HG02884 (cell line): ENCODE measurements around the gene MBD3.
"Not testable (repeated sequence)": the region's sequence is repeated elsewhere in the genome, so short reads cannot be mapped to it uniquely, and the experiment has no call there.

Experiments
- ATAC-seq: cut with Tn5 transposase; IDR thresholded peaks from one replicate; pipeline ENCODE4 v1.9.1; 2021; ENCODE audit warnings: mild to moderate bottlenecking, moderate library complexity; ENCODE audit not compliant: unreplicated experiment

The MBD3 gene, protein sequence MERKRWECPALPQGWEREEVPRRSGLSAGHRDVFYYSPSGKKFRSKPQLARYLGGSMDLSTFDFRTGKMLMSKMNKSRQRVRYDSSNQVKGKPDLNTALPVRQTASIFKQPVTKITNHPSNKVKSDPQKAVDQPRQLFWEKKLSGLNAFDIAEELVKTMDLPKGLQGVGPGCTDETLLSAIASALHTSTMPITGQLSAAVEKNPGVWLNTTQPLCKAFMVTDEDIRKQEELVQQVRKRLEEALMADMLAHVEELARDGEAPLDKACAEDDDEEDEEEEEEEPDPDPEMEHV

DNA sequence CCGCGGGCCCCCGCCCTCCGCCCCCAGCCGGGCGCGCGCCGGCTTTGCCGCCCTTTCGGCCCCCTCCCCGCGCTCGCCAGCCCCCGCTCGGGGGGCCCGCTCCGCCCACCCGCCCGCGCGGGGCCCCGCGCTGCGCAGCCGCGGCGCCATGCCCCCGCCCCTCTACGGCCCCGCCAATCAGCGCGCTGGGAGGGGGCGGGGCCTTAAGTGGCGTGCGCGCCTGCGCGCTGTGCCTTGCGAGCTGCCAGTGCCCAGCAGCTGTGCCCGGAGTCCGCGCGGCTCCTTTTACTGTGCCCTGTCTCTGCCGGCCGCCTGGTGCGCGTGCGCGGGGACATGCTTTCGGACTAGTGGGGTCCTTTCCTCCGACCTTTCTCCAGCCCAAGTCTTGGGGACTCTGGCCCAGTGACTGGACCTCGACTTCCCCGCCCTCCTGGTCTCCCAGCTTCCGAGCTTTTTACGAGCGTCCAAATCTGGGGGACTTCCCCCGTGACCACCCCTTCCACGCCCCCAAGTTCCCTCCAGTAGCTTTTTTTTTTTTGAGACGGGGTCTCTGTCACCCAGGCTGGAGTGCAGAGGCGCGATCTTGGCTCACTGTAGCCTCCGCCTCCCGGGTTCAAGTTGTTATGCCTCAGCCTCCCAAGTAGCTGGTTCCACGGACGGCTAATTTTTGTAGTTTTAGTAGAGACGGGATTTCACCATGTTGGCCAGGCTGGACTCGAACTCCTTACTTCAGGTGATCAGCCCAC, at the start of gene MBD3:
MBD3 (minus strand) TSS at position 111 of the 746 bp plus-strand sequence. CDS start 234 bp downstream, outside the sequence.
- no peak for ATAC-seq

DNA sequence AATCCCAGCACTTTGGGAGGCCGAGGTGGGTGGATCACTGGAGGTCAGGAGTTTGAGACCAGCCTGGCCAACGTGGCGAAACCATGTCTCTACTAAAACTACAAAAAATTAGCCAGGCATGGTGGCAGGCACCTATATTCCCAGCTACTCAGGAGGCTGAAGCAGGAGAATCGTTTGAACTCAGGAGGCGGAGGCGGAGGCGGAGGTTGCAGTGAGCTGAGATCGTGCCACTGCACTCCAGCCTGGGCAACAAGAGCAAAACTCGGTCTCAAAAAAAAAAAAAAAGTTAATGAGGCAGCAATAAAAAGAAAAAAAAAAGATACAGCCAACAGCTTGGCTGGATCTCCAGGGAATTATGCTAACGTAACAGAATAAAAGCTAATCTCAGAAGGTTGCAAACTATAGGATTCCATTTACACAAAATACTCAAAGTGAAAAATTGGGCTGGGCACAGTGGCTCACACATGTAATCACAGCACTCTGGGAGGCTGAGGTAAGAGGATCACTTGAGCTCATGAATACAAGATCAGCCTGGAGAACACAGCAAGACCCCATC, 48.3 kb upstream of the MBD3 start:
- not testable (repeated sequence) for ATAC-seq

DNA sequence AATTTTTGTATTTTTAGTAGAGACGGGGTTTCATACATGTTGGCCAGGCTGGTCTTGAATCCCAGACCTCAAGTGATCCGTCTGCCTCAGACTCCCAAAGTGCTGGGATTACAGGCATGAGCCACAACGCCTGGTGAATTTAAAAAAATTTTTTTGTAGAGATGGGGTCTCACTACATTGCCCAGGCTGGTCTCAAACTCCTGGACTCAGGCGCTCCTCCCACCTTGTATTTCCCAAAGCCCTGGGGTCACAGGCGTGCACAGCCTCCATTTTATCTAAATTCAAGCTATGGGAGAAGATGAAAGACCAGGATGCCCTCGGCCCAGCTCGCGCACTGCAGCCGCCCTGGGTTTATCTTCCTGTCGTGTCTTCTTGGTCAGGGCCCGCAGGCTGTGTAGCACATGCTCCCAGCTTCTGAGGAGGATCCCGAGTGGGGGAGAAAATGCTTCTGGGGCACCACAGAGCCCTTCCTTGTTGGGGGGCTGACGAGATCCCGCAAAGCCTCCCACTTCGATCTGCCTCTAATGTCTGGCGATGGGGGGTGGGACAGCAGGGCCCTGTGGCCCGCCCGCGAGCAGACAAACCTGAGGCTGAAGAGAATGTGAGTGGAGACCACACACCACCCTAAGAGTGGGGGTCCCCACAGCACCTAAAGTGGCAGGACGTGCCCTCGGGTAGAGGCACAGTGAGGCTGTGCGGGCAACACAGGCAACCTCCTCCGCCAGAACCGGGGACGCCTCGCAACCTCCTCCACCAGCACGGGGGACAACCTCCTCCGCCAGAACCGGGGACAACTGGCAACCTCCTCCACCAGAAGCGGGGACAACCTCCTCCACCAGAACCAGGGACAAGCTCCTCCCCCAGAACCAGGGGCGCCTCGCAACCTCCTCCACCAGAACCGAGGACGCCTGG, 43.9 kb upstream of the MBD3 start:
- no peak for ATAC-seq

DNA sequence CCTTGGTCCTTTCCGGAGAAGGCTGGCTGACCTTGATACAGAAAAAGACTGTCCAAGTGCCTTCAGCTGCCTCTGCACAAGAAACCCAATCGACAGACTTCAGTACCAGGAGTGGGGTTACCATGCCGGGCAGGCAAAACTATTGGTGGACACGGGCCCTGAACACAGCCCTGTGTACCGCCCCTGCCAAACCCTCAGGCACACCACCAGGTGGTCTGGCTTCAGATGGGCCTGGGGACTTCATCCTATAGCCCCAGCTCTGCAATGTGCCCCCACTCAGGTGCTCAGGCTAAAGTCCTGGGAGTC, 42.2 kb upstream of the MBD3 start:
- ATAC-seq, result no peak

DNA sequence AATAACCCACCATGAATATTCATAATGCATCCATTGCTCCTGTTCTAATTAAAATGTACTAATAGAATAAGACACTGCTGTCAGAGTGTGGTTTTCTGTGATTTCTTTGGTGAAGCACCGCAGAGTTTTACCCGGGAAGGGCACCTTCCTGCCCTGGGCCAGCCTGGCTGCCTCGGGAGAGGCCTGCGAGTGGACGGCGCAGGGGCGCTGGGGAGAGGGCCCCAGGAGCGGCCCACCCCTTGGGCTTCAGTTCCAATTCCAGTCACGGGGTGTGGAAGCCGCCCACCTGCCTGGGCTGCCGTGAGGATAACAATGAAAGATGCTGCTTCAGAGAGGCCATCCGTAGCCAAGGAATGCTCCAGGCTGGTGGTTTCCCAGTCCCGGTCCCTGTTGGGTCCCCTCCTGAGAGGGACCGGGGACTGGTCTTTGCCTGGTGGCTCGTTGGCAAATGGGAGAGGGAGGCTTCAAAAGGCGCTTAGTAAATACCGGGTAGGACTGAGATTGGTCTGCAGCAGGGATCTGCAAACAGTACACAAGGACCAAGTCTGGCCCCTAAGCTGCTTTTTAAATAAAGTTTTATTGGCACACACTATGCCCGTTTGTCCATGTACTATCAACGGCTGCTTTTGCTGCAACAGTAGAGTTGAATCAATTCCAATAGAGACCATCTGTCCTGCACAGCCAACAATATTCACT, 41.7 kb upstream of the MBD3 start:
- no peak for ATAC-seq

DNA sequence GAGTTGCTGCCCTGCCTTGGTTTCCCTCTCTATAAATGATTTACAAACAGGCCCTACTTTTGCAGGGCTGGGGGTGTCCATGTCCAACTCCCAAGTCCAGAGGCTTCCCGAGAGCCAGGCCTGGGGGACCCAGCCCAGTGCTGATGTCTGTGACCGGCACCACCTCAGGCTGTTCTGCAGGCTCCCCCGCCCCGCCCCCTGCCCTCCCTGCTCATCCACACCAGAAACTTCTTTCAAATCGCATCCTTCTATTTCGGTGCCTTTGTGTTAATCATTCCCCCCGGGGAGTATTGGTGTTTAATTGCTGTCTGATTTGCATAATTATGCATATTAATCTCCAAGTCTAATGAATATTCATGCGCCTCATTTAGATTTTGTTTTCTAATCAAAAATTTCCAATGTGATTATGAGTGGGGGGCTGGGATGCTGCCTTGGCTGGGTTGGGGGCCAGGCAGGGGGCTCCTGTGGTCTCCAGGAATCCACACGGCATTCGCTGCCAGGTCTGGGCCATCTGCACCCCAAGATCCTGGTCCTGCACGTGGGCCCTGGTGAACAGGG, 40.7 kb upstream of the MBD3 start:
- ATAC-seq, result no peak

DNA sequence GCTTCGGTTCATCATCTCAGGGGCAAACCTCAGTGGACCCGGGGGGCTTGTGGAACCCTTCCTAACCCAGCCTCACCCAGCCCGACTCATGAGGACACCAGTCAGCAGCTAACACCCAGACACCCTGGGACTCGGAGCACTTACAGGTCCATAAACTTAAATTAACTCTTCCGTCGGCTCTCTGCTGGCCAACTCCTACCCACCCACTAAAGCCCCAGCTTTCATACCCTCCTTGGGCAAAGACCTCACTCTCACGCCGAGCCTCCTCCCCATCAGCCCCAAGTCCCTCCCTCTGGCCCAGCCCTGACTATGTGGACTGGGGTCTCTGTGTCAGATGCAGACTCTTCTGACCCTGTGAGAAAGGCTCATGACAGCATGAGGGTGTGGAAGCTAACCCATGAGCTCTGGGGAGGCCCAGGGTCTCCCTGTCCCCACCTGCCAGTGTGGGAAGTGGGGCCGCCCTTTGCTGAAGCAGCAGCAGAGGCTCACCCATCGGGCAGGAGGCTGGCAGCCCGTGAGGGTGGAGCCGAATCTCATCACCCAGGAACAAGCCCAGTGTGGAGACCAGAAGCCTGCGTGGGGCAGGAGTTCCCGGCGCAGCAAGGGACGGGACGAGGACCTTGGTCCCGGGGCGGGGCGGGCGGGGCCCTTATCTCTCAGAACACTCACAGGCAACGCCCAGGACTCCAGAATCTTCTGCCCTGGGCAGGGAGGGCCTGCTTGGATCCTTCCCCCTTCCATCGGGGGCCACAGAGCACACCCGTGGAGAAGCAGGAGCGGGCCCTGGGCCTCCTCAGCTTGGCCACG, 40.0 kb upstream of the MBD3 start:
- no peak for ATAC-seq

DNA sequence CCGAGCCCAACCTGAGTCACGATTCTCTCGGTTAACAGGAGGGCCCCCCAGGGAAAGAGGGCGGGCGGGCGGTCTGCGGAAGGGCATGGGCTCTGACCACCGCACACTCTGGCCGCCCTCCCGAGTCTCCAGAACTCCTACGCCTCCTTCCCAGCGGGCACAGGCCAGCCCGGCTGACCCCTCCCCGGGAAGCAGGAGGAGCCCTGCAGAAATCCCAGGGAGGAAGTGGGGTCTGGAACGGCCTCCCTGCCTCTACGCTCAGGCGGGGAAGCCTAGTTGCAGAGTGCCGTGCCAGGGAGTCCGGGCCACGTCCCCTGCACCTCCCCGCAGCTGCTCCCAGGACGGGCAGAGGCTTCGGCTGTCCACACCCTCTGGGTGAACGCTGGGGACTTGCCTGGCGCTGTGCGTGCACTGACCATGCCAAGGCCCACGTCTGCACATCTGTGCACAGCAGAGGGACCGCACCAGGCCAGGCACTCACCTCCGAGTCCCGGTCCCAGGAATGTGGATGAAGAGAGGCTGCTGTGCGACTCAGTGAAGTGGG, 39.0 kb upstream of the MBD3 start:
- ATAC-seq, result no peak

DNA sequence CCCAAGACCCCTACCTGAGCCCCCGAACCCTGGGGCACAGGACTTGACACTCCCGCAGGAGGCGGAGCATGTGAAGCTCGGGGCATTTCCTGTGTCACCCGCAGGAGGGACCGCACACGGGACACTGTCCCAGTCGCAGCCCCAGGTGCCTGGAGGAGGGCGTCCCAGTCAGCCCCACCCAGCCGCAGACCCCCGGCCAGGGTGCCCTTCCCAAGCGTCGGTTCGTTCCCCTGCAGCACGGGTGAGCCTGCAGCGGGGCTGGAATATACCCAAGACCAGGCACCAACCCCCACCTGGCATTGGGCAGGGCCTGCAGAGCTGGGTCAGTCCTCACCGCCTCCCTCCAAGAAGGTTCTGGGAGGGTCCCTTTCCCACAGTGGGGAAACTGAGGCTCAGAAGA, 38.1 kb upstream of the MBD3 start:
- ATAC-seq, result no peak

DNA sequence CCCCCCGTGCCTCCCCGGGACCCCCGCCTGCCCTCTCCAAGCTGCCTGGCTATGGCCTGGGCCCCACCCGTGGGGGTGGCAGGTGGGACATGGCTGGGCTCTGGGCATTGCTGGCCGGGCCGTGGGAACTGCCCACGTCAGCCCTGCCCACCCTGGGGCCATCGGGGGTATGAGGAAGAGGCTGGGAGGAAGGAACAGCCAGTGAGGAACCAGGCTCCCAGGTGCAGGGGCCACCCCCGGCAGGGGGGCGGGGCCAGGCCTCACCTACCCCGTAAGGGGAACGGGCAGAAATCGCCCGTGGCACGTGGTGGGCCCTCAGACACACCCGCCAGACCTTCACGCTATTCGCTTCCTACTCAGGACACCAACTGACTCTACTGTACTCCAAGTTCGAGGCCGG, 37.3 kb upstream of the MBD3 start:
- no peak for ATAC-seq

DNA sequence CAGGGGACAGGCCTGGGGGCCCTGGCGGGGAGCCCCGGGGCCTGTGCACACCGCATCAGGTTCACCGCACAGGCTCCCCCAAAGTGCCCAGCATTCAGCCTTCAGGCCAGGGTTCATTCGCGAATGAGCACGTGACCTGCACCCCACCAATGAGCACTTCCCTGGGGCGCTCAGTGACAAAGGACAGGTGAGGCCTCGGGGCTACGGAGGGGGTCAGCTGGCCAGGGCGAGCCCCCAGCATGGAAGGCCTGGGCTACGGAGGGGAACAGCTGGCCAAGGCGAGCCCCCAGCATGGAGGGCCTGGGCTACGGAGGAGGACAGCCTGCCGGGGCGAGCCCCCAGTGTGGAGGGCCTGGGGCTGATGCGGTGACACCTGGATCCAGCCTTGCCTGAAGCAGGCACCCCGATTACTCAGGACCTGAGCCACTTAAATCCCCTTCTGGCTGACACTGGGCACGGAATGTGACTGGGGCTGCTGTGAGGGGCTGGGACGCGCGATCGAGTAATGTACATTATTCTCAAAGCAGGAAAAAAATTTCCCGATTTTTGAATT, 36.7 kb upstream of the MBD3 start:
- no peak for ATAC-seq

DNA sequence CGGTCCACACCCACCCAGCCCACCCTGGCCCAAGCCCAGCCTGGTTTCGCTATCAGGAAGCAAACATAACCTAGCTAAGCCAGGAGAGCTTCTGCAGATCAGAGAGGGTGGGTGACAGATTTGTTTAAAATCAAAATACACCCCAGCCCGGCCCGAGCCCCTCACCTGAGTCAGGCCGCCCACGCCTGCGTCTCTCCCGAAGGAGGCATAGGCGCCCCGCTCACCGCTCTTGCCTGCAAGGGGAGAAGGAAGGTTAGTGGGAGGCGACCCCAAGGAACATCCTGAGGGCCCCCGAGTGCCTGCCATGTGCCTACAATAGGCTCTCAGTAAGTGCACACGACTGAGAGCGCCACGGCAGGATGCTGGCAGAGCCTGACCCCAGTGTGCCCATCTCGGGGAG, 34.5 kb upstream of the MBD3 start:
- ATAC-seq, result no peak

DNA sequence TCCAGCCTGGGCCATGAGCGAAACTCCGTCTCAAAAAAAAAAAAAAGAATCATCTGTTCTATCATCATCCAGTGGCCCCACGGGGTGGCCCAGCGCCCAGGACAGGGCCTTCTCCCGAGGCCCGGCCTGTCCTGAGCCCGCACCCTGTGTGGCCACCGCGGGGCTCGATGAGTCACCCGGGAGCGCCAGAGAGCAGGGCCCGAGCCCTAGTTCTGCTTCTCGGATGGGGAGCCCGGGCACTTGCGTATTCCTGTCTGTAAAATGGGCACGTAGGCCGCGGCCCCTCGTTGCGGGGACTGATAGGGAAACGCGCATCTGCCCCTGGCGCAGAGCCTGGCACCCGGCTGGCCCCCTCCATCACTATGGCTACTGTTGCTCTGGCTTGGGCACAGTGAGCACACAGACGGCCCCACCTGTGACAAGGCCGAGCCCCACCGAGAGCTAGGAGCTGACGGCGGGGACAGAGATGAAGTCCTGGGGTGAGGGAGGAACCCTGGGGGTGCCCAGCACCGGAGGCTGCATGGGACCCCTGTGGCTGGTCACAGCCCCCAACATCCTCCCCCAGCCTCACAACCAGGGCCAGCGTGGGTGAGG, 33.8 kb upstream of the MBD3 start:
- ATAC-seq, result no peak

DNA sequence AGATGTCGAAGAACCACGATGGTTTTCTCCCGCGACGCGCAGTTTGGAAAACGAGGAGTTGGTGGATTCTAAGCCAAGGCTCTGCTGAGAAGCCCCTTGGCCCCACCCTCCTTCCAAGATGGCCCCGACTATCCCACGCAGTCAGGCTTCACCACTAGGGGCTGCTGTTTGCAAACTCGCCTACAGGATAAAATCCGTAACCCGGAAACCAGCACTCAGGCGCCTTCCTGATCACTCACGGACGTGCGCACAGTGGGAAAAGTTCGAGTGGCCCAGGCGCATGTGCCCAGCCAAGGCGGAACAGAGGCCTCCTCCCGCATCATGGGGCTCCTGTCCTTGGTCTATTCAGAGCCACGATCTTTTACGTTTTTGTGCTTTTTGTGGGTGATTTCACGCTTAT, 31.8 kb upstream of the MBD3 start:
- ATAC-seq, result no peak

DNA sequence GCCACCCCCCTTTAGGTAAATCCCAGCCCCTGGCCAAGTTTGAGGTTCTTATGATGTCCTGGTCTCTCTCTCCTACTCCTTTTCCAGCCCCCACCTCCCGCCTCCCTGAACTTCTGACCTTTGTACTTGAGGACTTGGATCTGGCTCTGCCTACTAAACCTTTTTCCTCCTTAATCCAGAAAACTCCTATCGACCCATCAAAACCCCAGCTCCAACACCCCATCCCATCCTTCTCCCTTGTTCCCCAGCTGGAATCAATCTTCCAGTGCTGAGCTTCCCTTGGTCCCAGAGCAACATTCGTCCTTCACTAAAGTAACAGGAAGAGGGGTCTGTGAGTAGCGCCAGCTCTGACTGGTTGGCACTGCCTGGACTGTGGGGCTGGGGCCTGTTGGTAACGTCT, 29.9 kb upstream of the MBD3 start:
- no peak for ATAC-seq

DNA sequence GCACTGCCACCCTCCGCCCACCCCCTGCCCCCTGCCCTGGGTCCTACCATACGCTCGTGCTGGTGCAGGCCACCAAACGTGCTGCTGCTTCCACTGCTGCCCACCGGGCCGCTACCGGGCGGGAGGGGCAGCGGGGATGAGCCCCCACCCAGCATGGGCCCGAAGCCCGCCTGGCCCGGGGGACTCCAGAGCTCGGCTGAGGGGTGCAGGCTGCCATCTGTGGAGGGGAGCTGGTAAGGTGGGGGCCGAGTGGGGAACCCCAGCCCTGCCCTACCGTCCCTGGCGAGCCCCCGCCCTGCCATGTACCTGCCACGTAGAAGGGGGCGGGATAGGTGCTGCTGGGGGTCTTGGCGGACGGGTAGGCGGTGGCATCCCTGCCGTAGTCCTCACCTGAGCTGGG, 29.3 kb upstream of the MBD3 start:
- no peak for ATAC-seq

DNA sequence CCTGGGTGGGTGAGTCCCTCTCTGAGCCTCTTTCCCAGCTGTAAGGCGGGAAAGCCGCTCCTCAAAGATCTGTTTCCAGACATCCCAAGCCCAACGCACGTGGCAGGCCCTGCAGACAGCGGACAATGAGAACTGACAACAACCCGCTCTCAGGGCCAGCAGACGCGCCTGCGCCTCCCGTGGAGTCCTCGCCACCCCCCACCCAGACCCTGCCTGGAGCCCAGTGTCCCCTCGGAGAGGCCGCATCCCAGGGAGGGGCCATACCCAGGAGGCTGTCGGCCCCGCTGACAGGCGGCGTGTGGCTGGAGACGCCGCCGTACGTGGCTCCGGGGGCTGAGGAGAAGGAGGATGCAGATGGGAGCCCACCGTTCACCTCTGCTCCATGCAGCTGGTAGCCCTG, 28.9 kb upstream of the MBD3 start:
- ATAC-seq, result no peak

DNA sequence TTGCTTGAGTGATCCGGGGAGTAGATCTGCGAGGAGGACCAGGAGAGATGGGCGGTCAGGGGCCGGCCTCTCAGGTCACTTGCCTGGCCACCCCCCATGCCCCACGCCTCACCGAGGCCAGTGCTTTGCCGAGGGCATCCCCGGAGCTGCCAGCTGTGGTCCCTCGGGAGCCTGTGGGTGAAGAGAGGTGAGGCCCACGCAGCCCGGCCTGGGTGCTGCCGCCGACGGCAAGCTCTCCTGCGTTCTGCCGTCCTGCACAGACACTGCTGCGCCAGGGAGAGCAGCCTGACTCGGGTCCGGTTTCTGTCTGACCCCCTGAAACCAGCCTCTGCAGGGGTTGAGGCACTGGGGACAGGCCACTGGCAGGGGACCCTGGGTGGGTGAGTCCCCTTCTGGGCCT, 28.4 kb upstream of the MBD3 start:
- ATAC-seq, result no peak

DNA sequence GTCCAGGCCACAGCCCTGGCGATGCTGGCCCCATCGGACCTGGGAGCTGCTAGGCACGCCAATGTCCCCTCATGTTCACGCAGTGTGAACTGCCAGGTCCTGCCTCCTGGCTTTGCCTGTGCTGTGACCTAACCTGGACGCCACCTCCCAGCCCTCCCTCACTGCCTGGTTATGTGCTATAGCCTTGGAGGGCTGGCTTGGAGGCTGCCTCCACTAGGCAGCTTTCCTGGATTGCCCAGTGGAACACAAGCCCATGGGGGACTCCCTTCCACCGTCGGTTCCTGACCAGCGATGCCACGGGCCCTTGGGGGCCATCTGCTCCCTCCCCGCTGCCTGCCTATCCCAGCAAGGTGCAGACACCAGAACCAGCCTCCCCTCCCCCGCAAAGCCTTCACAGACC, 27.8 kb upstream of the MBD3 start:
- ATAC-seq, result no peak
